HCEC 1CT (cell line): Measurements from ENCODE around the gene ERBB4.
A peak's percentile ranks its signal among the peaks of the same experiment; 100 is the strongest.

Source experiments
- DNase-seq: peaks from one replicate; pipeline ENCODE4 v3.0.0-alpha.2; 2017

Gene ERBB4

DNA sequence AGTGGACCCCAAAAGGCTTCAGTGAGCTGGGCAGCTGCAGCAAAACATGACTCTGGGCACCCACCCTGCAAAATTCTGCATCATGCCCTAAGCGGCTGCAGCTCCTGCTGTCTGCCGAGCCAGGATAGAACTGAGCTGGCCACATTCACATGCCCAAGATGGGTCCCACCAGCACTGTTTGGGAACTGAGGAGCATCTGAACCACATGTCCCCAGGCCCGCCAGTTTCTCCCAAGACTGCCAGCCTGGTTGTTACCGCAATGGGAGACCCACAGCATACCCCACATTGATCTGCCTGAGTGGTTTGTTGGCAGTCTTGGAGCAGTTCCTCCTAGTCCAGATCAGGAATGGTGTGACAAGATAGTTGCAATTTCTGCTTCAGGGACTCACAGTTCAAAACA lies 1035.4 kb downstream of the ERBB4 start:
- no peak for DNase-seq

DNA sequence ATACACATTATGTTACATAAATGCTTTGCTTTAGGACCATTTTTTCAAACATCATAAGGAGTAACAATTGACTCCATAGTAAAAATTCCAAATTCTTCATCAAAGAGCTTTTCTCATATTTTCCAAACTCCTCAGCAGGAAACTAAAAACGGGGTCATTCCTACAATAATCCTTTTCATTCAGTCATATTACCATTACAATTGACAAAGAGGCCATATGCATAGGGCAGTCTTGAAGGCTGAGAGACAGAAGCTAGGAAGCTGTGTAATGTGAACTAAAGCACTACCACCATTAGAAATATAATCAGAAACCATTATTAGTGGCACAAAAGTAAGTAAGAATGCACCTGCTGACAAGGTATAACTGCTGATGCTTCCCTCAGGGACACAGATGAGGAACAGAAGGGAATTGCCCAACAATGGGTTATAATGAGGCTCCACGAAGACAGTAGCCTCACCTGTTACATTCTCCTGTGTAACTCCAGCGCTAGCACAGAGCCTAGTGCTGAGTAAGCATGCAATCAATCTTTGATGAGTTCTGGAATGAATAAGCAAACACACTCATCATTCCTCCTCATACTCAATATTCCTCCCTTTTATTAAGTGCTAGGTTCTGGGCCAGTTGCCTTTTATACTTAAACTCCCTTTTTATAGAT lies 1039.9 kb downstream of the ERBB4 start:
- DNase-seq: no peak

- DNase-seq: no peak
Observed at GRCh38 chr2:211495339-211495738, 1043.3 kb downstream of the ERBB4 start.

- no peak for DNase-seq
Observed at GRCh38 chr2:211494536-211494935, 1044.1 kb downstream of the ERBB4 start.

DNA sequence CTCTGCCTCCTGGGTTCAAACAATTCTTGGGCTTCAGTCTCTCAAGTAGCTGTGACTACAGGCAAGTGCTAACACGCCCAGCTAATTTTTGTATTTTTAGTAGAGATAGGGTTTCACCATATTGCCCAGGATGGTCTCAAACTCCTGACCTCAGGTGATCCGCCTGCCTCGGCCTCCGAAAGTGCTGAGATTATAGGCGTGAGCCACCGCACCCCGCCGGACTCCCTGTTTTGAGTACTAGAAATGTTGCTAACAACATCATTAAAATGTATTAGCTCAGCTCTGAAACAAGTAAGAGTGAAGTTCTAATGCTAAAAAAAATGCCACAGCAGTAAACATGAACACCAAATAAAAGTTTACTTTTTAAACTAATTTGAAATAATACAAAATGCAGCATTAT lies 1044.5 kb downstream of the ERBB4 start:
- no peak for DNase-seq

DNA sequence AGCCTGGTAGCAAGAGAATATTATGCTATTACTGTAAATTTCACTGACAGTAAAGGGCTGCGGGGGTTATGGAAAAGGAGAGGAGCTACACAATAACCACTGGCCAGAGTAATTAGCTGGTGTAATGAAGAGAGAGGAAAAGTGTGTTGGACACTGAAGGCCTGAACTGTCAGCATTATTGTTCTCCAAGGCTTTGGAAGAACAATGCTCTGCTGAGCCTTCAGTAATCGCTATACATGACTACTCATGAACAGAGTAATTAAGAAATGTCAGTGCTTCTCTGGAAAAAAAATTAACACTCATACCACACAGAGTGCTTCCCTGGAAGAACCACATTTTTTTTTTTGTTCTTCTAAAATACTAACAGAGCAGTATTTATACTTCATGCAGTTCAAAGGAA lies 1050.9 kb downstream of the ERBB4 start:
- DNase-seq: no peak

DNA sequence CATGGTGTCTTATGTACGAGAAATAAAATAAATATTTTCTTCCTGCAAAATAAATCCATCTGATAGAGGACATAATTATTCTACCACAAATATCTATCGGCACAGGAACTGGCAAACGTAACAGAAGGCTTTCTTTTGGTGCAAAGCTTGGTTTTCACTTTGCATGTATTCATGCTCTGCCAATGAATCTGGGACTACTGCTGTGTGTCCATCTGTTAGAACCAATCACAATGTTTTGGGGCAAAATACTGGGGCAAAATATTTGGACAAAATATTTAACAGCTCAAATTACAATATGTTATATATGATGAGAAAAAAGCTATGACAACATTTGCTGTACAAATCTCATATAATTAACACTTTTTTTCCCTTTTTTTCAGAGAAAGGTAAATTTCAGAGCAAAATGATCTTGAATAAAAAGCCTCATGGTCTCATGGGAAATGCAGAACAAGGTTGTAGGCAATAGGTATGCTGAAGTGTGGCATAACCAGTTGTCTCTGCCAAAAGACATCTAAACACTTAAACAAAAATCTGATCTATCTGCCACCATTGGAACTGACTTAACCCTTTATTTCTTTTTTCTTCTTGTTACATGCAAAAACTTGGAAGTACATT lies 1059.0 kb downstream of the ERBB4 start:
- no peak for DNase-seq

GRCh38 chr2:211477537-211478275 lies 1060.9 kb downstream of the ERBB4 start:
- DNase-seq: no peak

- DNase-seq: no peak
Observed at GRCh38 chr2:211473116-211473515, 1065.5 kb downstream of the ERBB4 start.

- no peak for DNase-seq
Observed at GRCh38 chr2:211469664-211470059, 1068.9 kb downstream of the ERBB4 start.

GRCh38 chr2:211468877-211469663 lies 1069.5 kb downstream of the ERBB4 start:
- no peak for DNase-seq

DNA sequence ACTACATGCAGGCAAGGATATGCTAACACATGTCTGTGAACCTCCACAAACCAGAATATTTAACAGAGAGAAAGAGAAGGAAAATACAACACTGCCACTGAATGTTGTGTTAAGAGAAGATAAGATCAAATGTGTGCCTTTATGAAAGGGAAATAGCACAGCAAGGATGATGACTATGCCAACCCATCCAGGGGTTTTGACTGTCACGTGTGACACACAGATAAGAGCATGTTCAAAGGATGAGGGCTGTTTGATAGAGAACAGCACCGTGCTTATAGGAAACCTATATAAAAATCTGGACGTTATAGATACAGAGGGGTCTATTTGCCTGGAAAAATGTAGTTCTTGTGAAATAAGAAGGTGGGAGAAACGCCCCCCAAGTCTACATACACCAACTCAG lies 1070.4 kb downstream of the ERBB4 start:
- DNase-seq: no peak

DNA sequence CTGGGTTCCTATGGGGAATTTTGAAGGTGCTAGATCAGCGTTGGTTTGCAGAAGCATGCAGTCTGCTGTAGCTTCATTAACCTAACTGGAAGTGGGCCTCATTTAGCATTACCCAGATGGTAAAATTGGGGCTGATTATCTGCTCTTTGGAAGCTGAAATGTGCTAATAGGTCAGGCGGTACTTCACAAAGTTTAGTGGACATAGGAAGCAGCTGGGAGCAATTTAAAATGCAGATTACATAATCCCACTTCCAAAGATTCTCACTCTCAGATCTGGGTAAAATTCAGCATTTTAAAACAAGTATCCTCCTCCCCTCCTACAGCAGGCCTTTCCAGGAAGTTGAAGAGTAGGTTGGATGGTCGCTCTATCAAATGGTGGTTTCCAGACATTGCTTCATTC lies 1075.2 kb downstream of the ERBB4 start:
- no peak for DNase-seq

DNA sequence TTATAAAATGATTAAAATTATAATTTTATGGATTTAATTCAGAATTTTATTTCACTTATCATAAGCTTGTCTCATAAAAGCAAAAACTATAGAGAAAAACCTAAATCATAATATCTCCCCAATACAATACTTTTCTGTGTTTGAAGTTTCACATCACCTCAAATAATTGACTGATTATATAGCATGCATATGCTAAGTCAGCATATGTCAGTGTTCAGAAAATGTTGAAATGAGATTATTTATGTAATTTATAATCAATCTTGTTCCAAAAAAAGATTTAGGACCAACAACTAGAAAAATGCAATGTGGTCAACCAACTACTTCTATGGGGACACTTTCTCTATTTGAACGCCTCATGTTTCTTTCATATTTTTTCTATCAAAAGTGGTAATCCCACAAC lies 1079.6 kb downstream of the ERBB4 start:
- no peak for DNase-seq

DNA sequence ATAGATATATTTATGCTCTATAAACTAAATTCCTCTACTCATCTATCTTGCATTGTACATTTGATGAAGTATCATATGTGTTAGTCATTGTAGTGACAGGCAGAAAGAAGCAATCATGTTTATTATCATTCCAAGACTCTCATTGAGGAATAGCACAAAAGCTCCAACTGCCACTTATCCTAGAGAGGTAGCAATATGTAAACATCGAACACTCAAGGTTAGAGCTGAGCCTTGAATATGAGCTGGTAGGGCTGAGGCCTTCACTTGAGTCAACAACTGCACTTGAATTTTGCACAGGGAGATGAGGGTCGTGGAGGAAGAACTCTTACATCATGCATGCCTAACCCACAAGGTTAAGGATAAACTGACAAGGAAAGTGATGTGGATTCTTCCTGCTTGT lies 1081.3 kb downstream of the ERBB4 start:
- DNase-seq: no peak

DNA sequence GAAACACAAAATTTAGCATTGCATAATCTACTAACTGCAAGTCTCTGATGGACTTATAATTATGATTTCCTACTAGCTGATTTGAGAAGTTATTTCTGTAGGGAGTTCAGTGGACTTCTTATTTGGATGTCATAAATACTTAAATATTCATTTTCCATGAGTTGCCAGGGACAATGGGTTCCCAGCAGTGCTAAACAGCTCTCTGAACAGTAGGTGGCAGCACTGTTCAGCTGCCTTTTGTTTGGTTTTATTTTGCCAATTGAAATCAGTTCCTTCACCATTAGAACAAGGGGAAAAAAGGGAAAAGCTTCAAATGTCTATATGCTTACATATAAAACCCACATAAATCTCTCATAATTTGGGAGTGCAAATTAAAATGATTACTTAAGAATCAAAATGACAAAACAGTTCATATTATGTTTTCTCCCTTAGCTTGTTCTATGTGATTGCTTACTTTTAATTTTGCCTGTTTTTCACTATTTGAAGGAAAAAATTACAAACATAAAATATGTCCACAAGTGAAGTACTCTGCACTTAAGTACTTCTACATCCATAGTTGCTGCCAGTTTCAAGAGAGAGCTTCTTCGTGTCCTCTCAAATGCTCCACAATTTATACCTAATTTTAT lies 1083.3 kb downstream of the ERBB4 start:
- DNase-seq: peak; percentile 22

- DNase-seq: no peak
Observed at GRCh38 chr2:211454679-211455078, 1083.9 kb downstream of the ERBB4 start.

DNA sequence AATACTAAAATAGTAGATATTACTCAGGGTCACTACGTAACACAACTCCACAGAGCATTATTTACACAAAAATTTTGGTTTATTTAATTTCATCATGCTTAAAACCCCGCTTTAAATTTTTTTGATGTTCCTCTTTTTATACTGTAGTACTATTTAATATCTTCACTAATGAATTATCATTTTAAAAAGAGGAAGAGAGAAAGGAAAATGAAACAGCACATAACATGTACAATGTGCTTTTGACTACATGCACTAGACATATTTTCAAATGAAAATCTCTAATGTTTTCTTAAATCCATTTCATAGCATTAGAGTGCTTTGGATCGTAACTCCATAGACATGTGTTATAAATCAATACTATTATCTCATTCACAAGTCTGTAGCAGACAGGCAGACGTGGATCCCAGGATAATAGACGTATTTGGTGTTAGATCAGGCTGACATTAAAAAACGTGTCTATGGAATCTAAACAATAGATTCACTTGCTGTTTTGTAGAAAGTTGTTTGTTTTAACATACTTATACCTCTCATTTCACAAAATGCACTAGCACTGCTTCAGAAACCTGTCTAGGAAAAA lies 1085.2 kb downstream of the ERBB4 start:
- DNase-seq: no peak

GRCh38 chr2:211451642-211452041 lies 1087.0 kb downstream of the ERBB4 start:
- no peak for DNase-seq

- DNase-seq: no peak
Observed at GRCh38 chr2:211449819-211450218, 1088.8 kb downstream of the ERBB4 start.

DNA sequence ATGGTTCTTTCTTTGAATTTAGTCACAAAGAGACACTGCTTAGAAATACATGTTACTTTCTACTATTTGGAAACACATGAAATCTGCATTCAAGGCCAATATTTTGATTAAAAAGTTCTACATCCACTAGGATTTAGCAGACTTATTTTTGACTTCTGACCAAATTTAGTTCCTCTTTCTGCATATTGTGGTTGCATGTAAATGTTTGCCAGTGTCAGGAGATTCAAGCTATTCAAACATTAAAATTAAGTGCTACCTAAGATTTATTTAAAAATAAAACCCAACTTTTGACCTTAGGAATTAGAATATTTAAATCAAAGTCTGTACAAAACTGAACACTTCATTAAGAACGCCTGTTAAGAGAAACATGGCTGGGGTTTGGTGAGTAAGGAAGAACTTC lies 1091.1 kb downstream of the ERBB4 start:
- DNase-seq: no peak

DNA sequence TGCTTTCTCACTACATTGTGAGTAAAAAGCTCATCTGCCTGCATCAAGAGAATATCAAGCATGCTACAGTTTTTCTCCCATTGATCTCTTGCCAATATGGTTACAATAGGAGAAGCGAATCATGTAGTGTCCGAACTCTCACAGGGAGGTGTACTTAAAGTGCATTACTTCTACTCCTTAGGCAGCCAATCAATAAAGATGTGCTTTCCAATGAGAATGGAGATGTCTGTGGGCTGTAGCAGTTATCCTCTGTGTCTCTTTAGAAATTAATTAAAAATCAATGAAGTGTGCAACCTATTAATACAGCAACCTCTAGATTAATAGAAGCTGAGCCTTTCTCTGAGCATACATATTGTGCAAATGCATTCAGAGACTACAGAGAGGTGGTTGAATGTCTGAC lies 1098.5 kb downstream of the ERBB4 start:
- no peak for DNase-seq

- no peak for DNase-seq
Observed at GRCh38 chr2:211439011-211439410, 1099.6 kb downstream of the ERBB4 start.
